HG02763 (cell line): ENCODE data around the gene G0S2.

Experiments
- ATAC-seq: cut with Tn5 transposase; IDR thresholded peaks from one replicate; pipeline ENCODE4 v1.9.1; 2021; ENCODE audit warnings: mild to moderate bottlenecking, moderate library complexity; ENCODE audit not compliant: unreplicated experiment

G0S2 gene

GRCh38 chr1:209674957-209675564 lies at the start of gene G0S2:
Gene G0S2 (plus strand): TSS chr1:209675412. CDS start chr1:209675685, 273 bp downstream.
- ATAC-seq: no peak

- no peak for ATAC-seq
Observed at GRCh38 chr1:209625791-209626285, 49.4 kb upstream of the G0S2 start.

GRCh38 chr1:209626346-209627026 lies 48.7 kb upstream of the G0S2 start:
- ATAC-seq: no peak

GRCh38 chr1:209627027-209627731 lies 48.0 kb upstream of the G0S2 start:
- ATAC-seq: no peak

GRCh38 chr1:209627732-209628196 lies 47.4 kb upstream of the G0S2 start:
- ATAC-seq: no peak

GRCh38 chr1:209628618-209629299 lies 46.5 kb upstream of the G0S2 start:
- ATAC-seq: no peak

- no peak for ATAC-seq
Observed at GRCh38 chr1:209629621-209630382, 45.4 kb upstream of the G0S2 start.

GRCh38 chr1:209630383-209631225 lies 44.6 kb upstream of the G0S2 start:
- ATAC-seq: no peak

- ATAC-seq: no peak
Observed at GRCh38 chr1:209633335-209633997, 41.7 kb upstream of the G0S2 start.

GRCh38 chr1:209634005-209634737 lies 41.0 kb upstream of the G0S2 start:
- ATAC-seq: no peak

- ATAC-seq: no peak
Observed at GRCh38 chr1:209635850-209636249, 39.4 kb upstream of the G0S2 start.

GRCh38 chr1:209641832-209642172 lies 33.4 kb upstream of the G0S2 start:
- ATAC-seq: no peak

- ATAC-seq: no peak
Observed at GRCh38 chr1:209642816-209643215, 32.4 kb upstream of the G0S2 start.

GRCh38 chr1:209643285-209644020 lies 31.8 kb upstream of the G0S2 start:
- no peak for ATAC-seq

- no peak for ATAC-seq
Observed at GRCh38 chr1:209645574-209646452, 29.4 kb upstream of the G0S2 start.

- ATAC-seq: no peak
Observed at GRCh38 chr1:209646558-209646957, 28.7 kb upstream of the G0S2 start.

- ATAC-seq: no peak
Observed at GRCh38 chr1:209647156-209647555, 28.1 kb upstream of the G0S2 start.
